ENCODE measurements around the gene USP49. TPM values are rescaled to one million over a fixed set of nuclear protein-coding genes. Genes with fewer than 3 reads are reported as not detected.

Gene USP49
- total and polyA plus RNA-seq, 2 donors = 2.3 to 4.9 TPM

DNA sequence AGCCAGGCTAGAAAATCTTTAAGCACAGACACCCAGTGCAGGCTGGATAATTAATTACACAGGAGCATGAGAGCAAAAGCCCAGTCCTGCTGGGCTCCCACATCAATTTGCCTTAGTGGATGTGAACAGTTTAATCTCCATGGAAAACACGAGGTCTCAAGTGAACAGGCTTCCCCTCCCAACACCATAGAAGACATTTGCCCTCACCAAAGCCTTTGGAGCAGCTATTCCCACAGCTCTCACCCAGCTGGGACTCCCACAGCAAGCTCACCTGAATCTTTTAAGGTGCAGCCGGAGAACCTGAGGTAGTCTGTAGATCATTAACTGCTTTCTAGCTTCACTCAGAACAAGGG lies 95.6 kb downstream of the USP49 start:
- Histone ChIP-seq H3K36me3 (ENCODE audit: insufficient read depth) (no peaks in the 10 kb centered on the region), H3K4me3 (ENCODE audit: low read depth, low read length) (no peak overlapping the region), H3K4me1 (ENCODE audit: insufficient read depth) (no peaks in the 10 kb centered on the region), H3K27ac (ENCODE audit: low read depth) (no peak overlapping the region)
- no peak for DNase-seq (ENCODE audit: extremely low spot score)
- WGBS = 89% methylated on average over 2 of the region's 2 CpGs

DNA sequence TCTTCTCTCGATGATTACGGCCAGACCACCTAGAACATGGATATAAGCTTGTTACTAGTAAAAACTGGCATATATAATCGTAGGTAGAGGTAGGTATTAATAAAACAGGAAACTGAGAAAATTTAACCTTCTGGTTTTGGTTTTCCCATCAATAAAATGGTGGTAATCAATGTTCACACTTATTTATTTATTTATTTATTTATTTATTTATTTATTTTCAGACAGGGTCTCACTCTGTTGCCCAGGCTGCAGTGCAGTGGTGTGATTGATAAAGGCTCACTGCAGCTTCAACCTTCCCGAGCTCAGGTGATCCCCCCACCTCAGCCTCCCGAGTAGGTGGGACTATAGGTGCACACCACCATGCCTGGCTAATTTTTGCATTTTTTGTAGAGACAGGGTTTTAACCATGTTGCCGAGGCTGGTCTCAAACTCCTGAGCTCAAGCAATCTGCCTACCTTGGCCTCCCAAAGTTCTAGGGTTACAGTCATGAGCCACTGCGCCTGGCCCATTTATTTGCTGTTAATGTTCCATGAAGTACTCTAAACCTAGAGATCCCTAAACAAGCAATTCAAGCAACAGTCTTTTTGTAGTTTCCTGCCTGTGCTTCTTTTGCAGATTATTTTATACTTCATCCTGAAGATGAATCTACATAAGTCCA lies 96.1 kb downstream of the USP49 start:
- H3K4me1 ChIP-seq (ENCODE audit: insufficient read depth) = no peaks in the 10 kb centered on the region
- no peak for DNase-seq (ENCODE audit: extremely low spot score)
- no peaks in the 10 kb centered on the region for H3K36me3 ChIP-seq (ENCODE audit: insufficient read depth)
- H3K27ac ChIP-seq (ENCODE audit: low read depth) = no peak overlapping the region
- H3K4me3 ChIP-seq (ENCODE audit: low read depth, low read length) = no peak overlapping the region
- WGBS = 98% methylated on average over 7 of the region's 7 CpGs

- DNase-seq (ENCODE audit: extremely low spot score) = no peak
- Histone ChIP-seq H3K36me3 (ENCODE audit: insufficient read depth) (no peaks in the 10 kb centered on the region), H3K4me1 (ENCODE audit: insufficient read depth) (no peaks in the 10 kb centered on the region), H3K4me3 (ENCODE audit: low read depth, low read length) (no peak overlapping the region), H3K27ac (ENCODE audit: low read depth) (no peak overlapping the region)
- whole genome bisulfite sequencing = 89% methylated on average over 2 of the region's 2 CpGs
These were observed 98.7 kb downstream of the USP49 start for GRCh38 chr6:41796474-41796873.

DNA sequence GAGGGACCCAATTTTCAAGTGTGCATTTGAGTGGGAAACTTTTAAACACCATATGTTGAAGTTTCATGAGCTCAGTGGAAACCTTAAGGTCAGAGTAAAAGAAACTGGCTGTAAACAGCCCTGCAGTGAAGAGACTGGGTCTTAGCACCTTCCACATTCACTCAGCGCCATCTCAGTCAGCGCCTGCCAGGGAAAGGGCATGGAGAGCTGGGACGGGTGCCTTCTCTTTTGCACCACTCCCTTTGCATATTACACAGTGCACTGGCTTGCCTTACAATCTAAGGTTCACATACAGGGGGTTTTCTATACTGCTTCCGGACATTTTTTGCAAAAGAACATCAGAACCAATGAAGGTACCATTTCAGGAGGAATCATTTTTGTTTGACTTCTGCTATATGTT lies 103.2 kb downstream of the USP49 start:
- WGBS = 86% methylated on average over 4 of the region's 4 CpGs
- Histone ChIP-seq H3K4me1 (ENCODE audit: insufficient read depth) (no peaks in the 10 kb centered on the region), H3K36me3 (ENCODE audit: insufficient read depth) (no peaks in the 10 kb centered on the region), H3K27ac (ENCODE audit: low read depth) (no peak overlapping the region), H3K4me3 (ENCODE audit: low read depth, low read length) (no peak overlapping the region)
- DNase-seq (ENCODE audit: extremely low spot score) = no peak

DNA sequence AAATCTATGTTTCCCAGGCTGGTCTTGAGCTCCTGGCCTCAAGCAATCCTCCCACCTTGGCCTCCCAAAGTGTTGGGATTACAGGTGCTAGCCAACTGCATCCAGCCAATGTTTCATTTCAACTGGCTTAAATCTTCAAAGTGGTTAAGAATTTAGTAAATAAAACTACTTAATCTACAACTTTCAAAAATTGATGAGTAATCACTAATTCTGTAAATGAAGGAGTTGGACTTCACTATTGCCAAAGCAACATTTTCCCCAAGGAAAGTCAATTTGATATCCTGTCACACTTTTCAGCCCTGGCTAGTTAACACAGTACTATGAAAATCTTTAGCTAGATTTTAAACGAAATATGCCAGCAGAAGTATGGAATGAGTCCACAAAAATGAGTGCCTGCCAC lies 103.9 kb downstream of the USP49 start:
- Histone ChIP-seq H3K4me3 (ENCODE audit: low read depth, low read length) (no peak overlapping the region), H3K36me3 (ENCODE audit: insufficient read depth) (no peaks in the 10 kb centered on the region), H3K27ac (ENCODE audit: low read depth) (no peak overlapping the region), H3K4me1 (ENCODE audit: insufficient read depth) (no peaks in the 10 kb centered on the region)
- no peak for DNase-seq (ENCODE audit: extremely low spot score)
- 76% methylated on average over 1 of the region's 1 CpG for WGBS

- WGBS = 97% methylated on average over 1 of the region's 1 CpG
- no peak overlapping the region for H3K27ac ChIP-seq (ENCODE audit: low read depth)
- H3K4me3 ChIP-seq (ENCODE audit: low read depth, low read length) = no peak overlapping the region
- no peaks in the 10 kb centered on the region for H3K4me1 ChIP-seq (ENCODE audit: insufficient read depth)
- H3K36me3 ChIP-seq (ENCODE audit: insufficient read depth) = no peaks in the 10 kb centered on the region
- DNase-seq (ENCODE audit: extremely low spot score) = no peak
These were observed 105.1 kb downstream of the USP49 start for GRCh38 chr6:41790045-41790444.

GRCh38 chr6:41789390-41789724 lies 105.8 kb downstream of the USP49 start:
- Histone ChIP-seq H3K4me1 (ENCODE audit: insufficient read depth) (no peaks in the 10 kb centered on the region), H3K27ac (ENCODE audit: low read depth) (no peak overlapping the region), H3K4me3 (ENCODE audit: low read depth, low read length) (no peak overlapping the region), H3K36me3 (ENCODE audit: insufficient read depth) (no peaks in the 10 kb centered on the region)
- DNase-seq (ENCODE audit: extremely low spot score) = no peak
- 80% methylated on average over 3 of the region's 3 CpGs for WGBS

DNA sequence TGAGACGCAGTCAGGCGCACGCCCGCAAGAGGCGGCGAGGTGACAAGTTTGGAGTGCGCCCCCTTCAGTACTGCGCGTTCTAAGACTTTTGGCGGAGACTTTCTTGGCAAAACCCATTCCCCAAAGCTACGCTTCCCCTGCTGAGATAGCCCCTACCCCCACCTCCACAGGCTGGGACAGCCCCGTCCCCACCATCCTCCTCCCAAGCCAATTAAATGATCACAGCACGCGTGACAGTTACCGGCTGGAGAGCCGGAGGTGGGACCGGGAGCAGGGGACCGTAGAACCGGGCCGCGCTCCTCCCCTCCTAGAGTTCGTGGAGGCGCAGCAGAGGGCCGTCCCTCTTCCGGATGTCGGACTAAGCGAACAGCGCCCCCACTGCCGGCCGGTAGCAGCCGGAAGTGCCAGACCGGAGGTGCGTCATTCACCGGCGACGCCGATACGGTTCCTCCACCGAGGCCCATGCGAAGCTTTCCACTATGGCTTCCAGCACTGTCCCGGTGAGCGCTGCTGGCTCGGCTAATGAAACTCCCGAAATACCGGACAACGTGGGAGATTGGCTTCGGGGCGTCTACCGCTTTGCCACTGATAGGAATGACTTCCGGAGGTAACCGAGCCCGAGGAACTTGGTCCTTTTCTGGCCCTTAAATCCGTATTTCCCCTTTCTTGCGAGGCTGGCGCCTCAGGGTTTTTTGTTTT lies 107.8 kb downstream of the USP49 start, which contains the start of gene TOMM6:
Gene TOMM6, plus strand, starts transcription at position 476 of the 699 bp plus-strand sequence. Its CDS starts 4 bp downstream, at position 480.
- peak; percentile 81 for DNase-seq (ENCODE audit: extremely low spot score)
- Histone ChIP-seq H3K36me3 (ENCODE audit: insufficient read depth) (no peaks in the 10 kb centered on the region), H3K27ac (ENCODE audit: low read depth) (peak within 1 kb of the TSS; percentile 90), H3K4me3 (ENCODE audit: low read depth, low read length) (peak within 1 kb of the TSS; percentile 65), H3K4me1 (ENCODE audit: insufficient read depth) (no peaks in the 10 kb centered on the region)
- under 1% methylated on average over 55 of the region's 55 CpGs for WGBS

DNA sequence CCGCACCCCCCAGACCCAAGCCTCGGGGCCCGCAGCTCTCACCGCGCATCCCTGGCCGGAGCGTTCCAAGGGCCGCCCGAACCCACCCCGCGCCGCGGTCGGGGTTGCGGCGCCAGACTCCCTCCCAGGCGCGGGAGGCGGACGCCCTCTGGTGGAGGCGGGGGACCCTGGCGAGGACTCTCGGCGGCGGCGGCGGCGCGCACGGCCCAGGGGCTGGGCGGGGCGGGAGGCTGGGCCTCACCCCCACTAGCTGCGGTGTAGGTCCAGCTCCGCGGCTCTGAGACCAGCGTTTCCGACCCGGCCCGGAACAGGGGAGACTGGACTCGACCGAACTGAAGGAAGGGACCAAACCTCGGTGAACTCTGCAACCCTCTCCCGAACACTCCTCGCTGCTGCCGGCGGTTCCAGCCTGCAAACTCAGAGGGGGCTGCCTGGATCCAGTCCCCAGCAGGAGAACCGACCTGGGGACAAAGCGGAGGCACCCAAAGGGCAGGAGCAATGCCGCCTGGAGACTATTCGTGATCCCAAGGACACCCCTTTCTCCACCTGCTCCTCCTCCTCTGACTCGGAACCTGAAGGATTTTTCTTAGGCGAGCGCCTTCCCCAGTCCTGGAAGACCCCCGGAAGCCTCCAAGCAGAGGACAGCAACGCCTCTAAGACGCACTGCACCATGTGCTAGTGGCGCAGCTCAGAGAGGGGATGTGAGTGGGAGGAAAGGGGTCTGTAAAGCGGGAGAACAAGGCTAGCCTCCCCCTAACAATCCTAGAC lies 108.5 kb downstream of the USP49 start:
- no peaks in the 10 kb centered on the region for H3K36me3 ChIP-seq (ENCODE audit: insufficient read depth)
- WGBS = under 1% methylated on average over 58 of the region's 58 CpGs
- H3K4me3 ChIP-seq (ENCODE audit: low read depth, low read length) = peak overlapping the region; percentile 65
- no peak for DNase-seq (ENCODE audit: extremely low spot score)
- no peaks in the 10 kb centered on the region for H3K4me1 ChIP-seq (ENCODE audit: insufficient read depth)
- peak overlapping the region; percentile 79 for H3K27ac ChIP-seq (ENCODE audit: low read depth)

DNA sequence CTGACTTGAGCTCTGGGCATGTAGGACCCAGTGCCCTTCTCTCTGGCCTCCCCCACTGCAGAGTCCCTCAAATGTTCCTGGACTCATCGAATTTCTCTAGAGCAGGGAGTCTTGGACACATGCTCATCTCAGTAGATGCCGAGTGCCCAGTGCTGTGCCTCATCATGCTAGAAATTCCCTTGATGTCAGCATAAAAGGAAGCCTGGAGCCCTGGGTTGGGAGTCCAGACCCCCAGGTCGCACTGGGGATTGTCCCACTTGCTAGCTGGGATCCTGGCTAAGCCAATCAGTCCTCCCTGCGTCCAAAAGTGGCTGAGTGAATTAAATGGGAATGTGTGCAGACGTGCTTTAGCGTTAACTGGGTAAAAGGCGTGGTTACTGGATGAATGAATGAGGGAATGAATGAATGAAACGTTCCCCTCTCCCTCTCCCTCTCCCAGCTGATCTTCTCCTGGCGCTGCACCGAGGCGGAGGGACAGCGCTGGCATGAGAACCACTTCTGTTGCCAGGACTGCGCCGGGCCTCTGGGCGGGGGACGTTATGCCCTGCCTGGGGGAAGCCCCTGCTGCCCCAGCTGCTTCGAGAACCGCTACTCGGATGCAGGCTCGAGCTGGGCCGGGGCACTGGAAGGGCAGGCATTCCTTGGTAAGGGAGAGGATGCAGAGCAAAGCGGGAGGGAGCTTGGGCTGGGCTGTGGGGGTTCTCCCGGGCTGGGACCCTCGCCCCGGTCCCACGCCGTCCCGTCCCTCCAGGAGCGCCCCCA lies 109.3 kb downstream of the USP49 start:
- H3K4me3 ChIP-seq (ENCODE audit: low read depth, low read length) = peak overlapping the region; percentile 65
- 15% methylated on average over 29 of the region's 29 CpGs for WGBS
- no peaks in the 10 kb centered on the region for H3K4me1 ChIP-seq (ENCODE audit: insufficient read depth)
- H3K27ac ChIP-seq (ENCODE audit: low read depth) = no peak overlapping the region
- H3K36me3 ChIP-seq (ENCODE audit: insufficient read depth) = no peaks in the 10 kb centered on the region
- DNase-seq (ENCODE audit: extremely low spot score) = no peak

- H3K27ac ChIP-seq (ENCODE audit: low read depth) = no peak overlapping the region
- no peak overlapping the region for H3K4me3 ChIP-seq (ENCODE audit: low read depth, low read length)
- no peak for DNase-seq (ENCODE audit: extremely low spot score)
- H3K36me3 ChIP-seq (ENCODE audit: insufficient read depth) = no peaks in the 10 kb centered on the region
- WGBS = 80% methylated on average over 11 of the region's 11 CpGs
- no peaks in the 10 kb centered on the region for H3K4me1 ChIP-seq (ENCODE audit: insufficient read depth)
These were observed 109.9 kb downstream of the USP49 start for GRCh38 chr6:41785254-41785653.

DNA sequence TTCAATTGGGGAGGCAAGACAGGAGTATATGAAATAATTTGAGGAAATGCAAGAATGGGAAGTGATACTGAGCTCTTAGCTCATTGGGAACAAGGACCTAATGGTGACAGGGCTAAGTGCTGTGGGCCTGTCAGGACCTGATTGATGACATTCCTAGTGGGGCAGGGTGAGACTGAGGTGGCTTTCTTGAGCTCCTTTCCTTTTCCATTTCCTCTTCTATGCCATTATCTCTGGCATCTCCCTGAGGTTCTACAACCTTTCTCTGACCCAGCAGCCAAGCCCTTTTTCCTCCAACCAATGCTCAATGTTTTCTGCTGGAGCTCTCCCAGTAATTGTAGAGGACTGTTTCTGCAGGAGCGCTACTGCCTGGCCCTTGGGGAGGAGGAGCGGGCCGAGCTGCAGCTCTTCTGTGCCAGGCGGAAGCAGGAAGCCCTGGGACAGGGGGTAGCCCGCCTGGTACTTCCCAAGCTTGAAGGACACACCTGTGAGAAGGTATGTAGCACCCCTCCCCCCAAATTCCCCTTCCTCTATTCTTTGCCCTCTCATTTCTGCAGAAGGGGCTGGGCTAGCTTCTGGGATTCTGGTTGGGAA lies 110.5 kb downstream of the USP49 start:
- H3K27ac ChIP-seq (ENCODE audit: low read depth) = peak overlapping the region; percentile 45
- H3K4me1 ChIP-seq (ENCODE audit: insufficient read depth) = no peaks in the 10 kb centered on the region
- no peak for DNase-seq (ENCODE audit: extremely low spot score)
- no peak overlapping the region for H3K4me3 ChIP-seq (ENCODE audit: low read depth, low read length)
- WGBS = 72% methylated on average over 5 of the region's 5 CpGs
- no peaks in the 10 kb centered on the region for H3K36me3 ChIP-seq (ENCODE audit: insufficient read depth)

DNA sequence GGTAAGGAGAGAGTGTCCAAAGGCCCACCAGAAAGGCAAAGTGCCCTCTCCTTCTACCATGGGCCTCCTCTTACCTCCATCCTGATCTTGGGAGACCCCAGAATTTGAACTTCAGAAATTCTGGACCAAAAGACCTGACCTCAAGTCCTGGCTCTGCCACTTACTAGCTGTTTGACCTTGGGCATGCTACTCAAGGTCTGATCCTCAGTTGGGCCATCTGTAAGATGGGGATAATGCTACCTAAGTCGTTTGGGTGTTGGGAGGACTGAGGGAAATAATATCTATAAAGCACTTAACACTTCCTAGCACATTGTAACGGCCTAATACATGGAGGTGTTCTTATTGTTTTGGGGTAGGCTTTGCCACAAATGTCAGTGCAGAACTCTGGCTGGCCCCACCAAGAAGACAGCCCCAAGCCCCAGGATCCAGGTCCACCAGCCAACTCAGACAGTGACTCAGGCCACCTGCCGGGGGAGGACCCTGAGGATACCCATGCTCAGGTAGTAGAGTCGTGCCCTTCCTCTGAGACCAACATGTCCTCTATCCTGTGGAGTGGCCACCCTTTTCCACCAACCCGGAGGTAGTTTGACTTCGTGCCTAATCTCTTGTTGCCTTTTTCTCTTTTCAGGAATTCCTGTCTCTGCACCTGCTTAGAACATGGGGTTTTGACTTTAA lies 111.9 kb downstream of the USP49 start:
- DNase-seq (ENCODE audit: extremely low spot score) = no peak
- WGBS = 74% methylated on average over 6 of the region's 6 CpGs
- no peak overlapping the region for H3K4me3 ChIP-seq (ENCODE audit: low read depth, low read length)
- no peaks in the 10 kb centered on the region for H3K36me3 ChIP-seq (ENCODE audit: insufficient read depth)
- no peak overlapping the region for H3K27ac ChIP-seq (ENCODE audit: low read depth)
- no peaks in the 10 kb centered on the region for H3K4me1 ChIP-seq (ENCODE audit: insufficient read depth)

Data from urinary bladder (tissue), 4 donors.